Calu3 (cell line): ENCODE measurements around the gene RPL35A. TPM values are rescaled to one million over a fixed set of nuclear protein-coding genes. Genes with fewer than 3 reads are reported as not detected.

Source experiments
- BruUV-seq: library from RNA; stranded (reverse); fragments of 400-500 nt; replicated peaks from 2 replicates; lab custom pipeline; 2021; lab: Mats Ljungman, UMichigan
- CTCF ChIA-PET: fragments of 300-600 bp; sonication (Branson Sonifier 250); formaldehyde crosslinking; loops from one replicate; lab custom pipeline; 2022; ENCODE audit warnings: antibody characterized with exemption; lab: Charles Lee
- DNase-seq: peaks from one replicate; pipeline ENCODE4 v3.0.0; 2022
- H3K27ac Mint-ChIP-seq: one replicate; pipeline ENCODE4 v1.8.0; 2022; ENCODE audit warnings: mixed read lengths; ENCODE audit not compliant: unreplicated experiment
- H3K27me3 Mint-ChIP-seq: one replicate; pipeline ENCODE4 v1.8.0; 2022; ENCODE audit warnings: mixed read lengths; ENCODE audit not compliant: unreplicated experiment
- H3K36me3 Mint-ChIP-seq: one replicate; pipeline ENCODE4 v1.8.0; 2022; ENCODE audit warnings: mild to moderate bottlenecking, moderate library complexity, mixed read lengths; ENCODE audit not compliant: insufficient read depth, unreplicated experiment
- H3K4me1 Mint-ChIP-seq: one replicate; pipeline ENCODE4 v1.8.0; 2022; ENCODE audit warnings: mild to moderate bottlenecking, low read depth, mixed read lengths; ENCODE audit not compliant: unreplicated experiment
- H3K4me3 Mint-ChIP-seq: one replicate; pipeline ENCODE4 v1.8.0; 2022; ENCODE audit warnings: mild to moderate bottlenecking, low read depth, moderate library complexity, mixed read lengths; ENCODE audit not compliant: unreplicated experiment
- H3K9me3 Mint-ChIP-seq: one replicate; pipeline ENCODE4 v1.8.0; 2022; ENCODE audit warnings: low read depth, mixed read lengths; ENCODE audit not compliant: unreplicated experiment
- CTCF ChIP-seq: fragments of 200-600 bp; IDR thresholded peaks from one replicate; pipeline ENCODE4 v1.8.0; 2022; ENCODE audit warnings: antibody characterized with exemption; ENCODE audit not compliant: unreplicated experiment
- intact Hi-C: fragments of 100-400 bp; cut with micrococcal nuclease; formaldehyde crosslinking; loops from one replicate; pipeline ENCODE4 v1.10.0; 2022; ENCODE audit not compliant: unreplicated experiment
- total RNA-seq: library from RNA; stranded (reverse); gene quantifications from 2 replicates; pipeline ENCODE4 v1.2.3, GENCODE V29; 2022

The RPL35A gene
- total RNA-seq, 1 experiment from 2014 or later = 711 TPM

- no peak for TF ChIP-seq CTCF
- no peak for DNase-seq
- Mint-ChIP-seq H3K4me3 (peak overlapping the region; percentile 96), H3K27ac (peak overlapping the region; percentile 100), H3K27me3 (no peaks in the 10 kb centered on the region), H3K9me3 (no peaks in the 10 kb centered on the region), H3K36me3 (peaks cover 65% of the 10 kb centered on the region), H3K4me1 (peaks cover 17% of the 10 kb centered on the region)
- BruUV-seq = no TSS peak
- intact Hi-C loops = no loop called here
- CTCF ChIA-PET = no interaction called here
These were observed 679 bp downstream of the RPL35A start for GRCh38 chr3:197950677-197951061.

- DNase-seq = no peak
- TF ChIP-seq CTCF = no peak
- Mint-ChIP-seq H3K27me3 (no peaks in the 10 kb centered on the region), H3K4me1 (peaks cover 17% of the 10 kb centered on the region), H3K27ac (peak overlapping the region; percentile 100), H3K36me3 (peaks cover 73% of the 10 kb centered on the region), H3K9me3 (no peaks in the 10 kb centered on the region), H3K4me3 (peak overlapping the region; percentile 96)
- intact Hi-C loops = no loop called here
- no TSS peak for BruUV-seq
- CTCF ChIA-PET = no interaction called here
These were observed 1.5 kb downstream of the RPL35A start for GRCh38 chr3:197951392-197951990.

GRCh38 chr3:197952440-197952839, 2.5 kb downstream of the RPL35A start:
- peaks cover 19% of the 10 kb centered on the region for H3K4me1 Mint-ChIP-seq
- TF ChIP-seq CTCF = no peak
- intact Hi-C loops = no loop called here
- H3K27me3 Mint-ChIP-seq = no peaks in the 10 kb centered on the region
- no peak for DNase-seq
- H3K4me3 Mint-ChIP-seq = peak overlapping the region; percentile 96
- H3K36me3 Mint-ChIP-seq = peaks cover 82% of the 10 kb centered on the region
- H3K27ac Mint-ChIP-seq = peak overlapping the region; percentile 76
- no TSS peak for BruUV-seq
- H3K9me3 Mint-ChIP-seq = no peaks in the 10 kb centered on the region
- CTCF ChIA-PET = no interaction called here

- Mint-ChIP-seq H3K36me3 (peaks cover 86% of the 10 kb centered on the region), H3K27me3 (no peaks in the 10 kb centered on the region)
These were observed 3.3 kb downstream of the RPL35A start for GRCh38 chr3:197953325-197953724.

More at GRCh38 chr3:197953325-197953724, 3.3 kb downstream of the RPL35A start:
- BruUV-seq = no TSS peak
- H3K27ac Mint-ChIP-seq = peak overlapping the region; percentile 76
- H3K4me1 Mint-ChIP-seq = peaks cover 28% of the 10 kb centered on the region
- no peak for DNase-seq
- H3K4me3 Mint-ChIP-seq = no peak overlapping the region
- intact Hi-C loops = no loop called here
- no peaks in the 10 kb centered on the region for H3K9me3 Mint-ChIP-seq
- TF ChIP-seq CTCF = no peak
- CTCF ChIA-PET = no interaction called here
